T-cell (primary cell): Measurements from ENCODE around the gene UGT3A1. TPM values are rescaled to one million over a fixed set of nuclear protein-coding genes. Genes with fewer than 3 reads are reported as not detected.

ENCODE experiments used
- ATAC-seq, 4 experiments: fragments of 200-7000 bp in 3 of 4; fragments of 150-1000 bp in 1 of 4; cut with Tn5 transposase; replicated peaks in 1 of 4; 1 replicate in 3 of 4; 2 replicates in 1 of 4; pipeline ENCODE4 v1.10.0; 2021; ENCODE audit warnings: moderate library complexity in 3 of 4, mild to moderate bottlenecking in 2 of 4, moderate number of reproducible peaks in 1 of 4
- CTCF ChIA-PET, 2 donors: fragments of 300-600 bp; sonication (Branson Sonifier 250); formaldehyde crosslinking; loops; one replicate each; lab custom pipeline; 2022; ENCODE audit warnings: antibody characterized with exemption in 2 of 2; lab: Charles Lee
- POLR2A ChIA-PET, 2 donors: fragments of 300-600 bp; sonication (Branson Sonifier 250); formaldehyde crosslinking; loops; one replicate each; lab custom pipeline; 2022; ENCODE audit warnings: antibody characterized with exemption in 2 of 2; lab: Charles Lee
- DNase-seq, 35 experiments: peaks; one replicate each; pipeline versions ENCODE4 v3.0.0 to v3.0.0-alpha.2; 2013 to 2023
- H3K27ac ChIP-seq: one replicate; pipeline ENCODE4 v1.5.1; 2013; ENCODE audit warnings: low read length
- H3K27me3 ChIP-seq, 2 experiments: replicated peaks in 1 of 2; 1 replicate in 1 of 2; 2 replicates in 1 of 2; pipeline versions ENCODE4 v1.6.1 to v1.7.0; 2013; ENCODE audit warnings: low read length in 1 of 2, mixed read lengths in 1 of 2; ENCODE audit not compliant: control insufficient read depth in 2 of 2, insufficient read depth in 2 of 2; ENCODE audit errors: extremely low read depth in 1 of 2
- H3K36me3 ChIP-seq, 2 donors: 1 replicate in 1 of 2; 2 replicates in 1 of 2; pipeline versions ENCODE4 v1.6.1 to v1.7.0; 2013; ENCODE audit warnings: low read length in 1 of 2; ENCODE audit not compliant: control insufficient read depth in 2 of 2, insufficient read depth in 1 of 2; ENCODE audit errors: extremely low read depth in 1 of 2
- H3K4me1 ChIP-seq, 2 experiments: 1 replicate in 1 of 2; 2 replicates in 1 of 2; pipeline versions ENCODE4 v1.6.1 to v1.7.0; 2013; ENCODE audit warnings: low read length in 2 of 2, mixed read lengths in 1 of 2; ENCODE audit not compliant: insufficient read depth in 2 of 2, control insufficient read depth in 1 of 2; ENCODE audit errors: extremely low read depth in 1 of 2
- H3K4me3 ChIP-seq, 2 donors: 1 replicate in 1 of 2; 2 replicates in 1 of 2; pipeline versions ENCODE4 v1.5.1 to v1.7.0; 2013; ENCODE audit warnings: mild to moderate bottlenecking in 2 of 2, low read length in 1 of 2, moderate library complexity in 1 of 2; ENCODE audit not compliant: control insufficient read depth in 1 of 2; ENCODE audit errors: extremely low read depth in 1 of 2
- H3K9me3 ChIP-seq: 2 replicates; pipeline ENCODE4 v1.7.0; 2013
- H3K27ac Mint-ChIP-seq, 2 donors: one replicate each; pipeline ENCODE4 v1.8.0; 2020 to 2021; ENCODE audit warnings: mild to moderate bottlenecking in 2 of 2, mixed read lengths in 2 of 2
- H3K27me3 Mint-ChIP-seq, 2 donors: one replicate each; pipeline ENCODE4 v1.8.0; 2021 to 2022; ENCODE audit warnings: mixed read lengths in 2 of 2
- H3K36me3 Mint-ChIP-seq: one replicate; pipeline ENCODE4 v1.8.0; 2021; ENCODE audit warnings: mixed read lengths
- H3K4me1 Mint-ChIP-seq, 3 donors: one replicate each; pipeline ENCODE4 v1.8.0; 2020 to 2022; ENCODE audit warnings: mixed read lengths in 3 of 3, mild to moderate bottlenecking in 1 of 3
- H3K4me3 Mint-ChIP-seq, 3 donors: one replicate each; pipeline ENCODE4 v1.8.0; 2020 to 2022; ENCODE audit warnings: mild to moderate bottlenecking in 3 of 3, mixed read lengths in 3 of 3, moderate library complexity in 3 of 3
- H3K9me3 Mint-ChIP-seq, 3 donors: one replicate each; pipeline ENCODE4 v1.8.0; 2020 to 2022; ENCODE audit warnings: mixed read lengths in 3 of 3
- whole genome bisulfite sequencing: methylation state at CpG from one replicate; pipeline ENCODE4 v1.1.5; 2013; ENCODE audit warnings: missing lambda C conversion rate; ENCODE audit not compliant: insufficient coverage; 5-methylcytosine and 5-hydroxymethylcytosine counted together
- total RNA-seq, 35 experiments: library from RNA in 6 of 35; stranded (reverse) in 6 of 35; fragments of 120-200 nt in 1 of 35; gene quantifications; one replicate each; pipeline versions ENCODE4 v1.2.1 to v1.2.4 and lab custom pipeline; 2013 to 2026

Gene UGT3A1
- total RNA-seq, 5 donors from 2014 or later (not counting 1 experiment from before 2014, with no cell fraction given) = not detected

DNA sequence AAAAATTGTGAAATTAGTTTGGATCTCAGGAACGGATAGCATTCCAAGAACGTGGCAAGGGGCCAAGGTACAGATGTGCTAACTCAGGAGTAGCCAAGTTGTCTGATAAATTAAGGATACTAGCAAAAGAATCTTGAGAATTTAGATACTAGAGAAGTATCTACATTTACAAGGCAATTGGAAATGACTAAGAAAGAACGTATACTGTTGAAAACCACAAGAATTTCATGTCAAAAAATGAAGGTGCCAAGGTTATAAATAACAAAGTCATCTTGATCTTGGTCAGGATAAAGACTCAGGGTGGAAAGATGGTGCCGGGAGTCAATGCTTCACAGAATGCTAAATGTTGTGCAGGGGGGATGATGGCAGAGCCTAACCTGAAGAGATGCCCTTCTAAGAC, 72.0 kb downstream of the UGT3A1 start:
- Histone ChIP-seq H3K27me3 (no peaks in the 10 kb centered on the region), H3K27ac (no peak overlapping the region), H3K4me3 (no peak overlapping the region), H3K4me1 (peaks cover under 1 to 3% of the 10 kb centered on the region in 2 experiments), H3K36me3 (no peaks in the 10 kb centered on the region), H3K9me3 (no peaks in the 10 kb centered on the region)
- Mint-ChIP-seq H3K27me3 (no peaks in the 10 kb centered on the region), H3K27ac (no peak overlapping the region), H3K4me3 (no peak overlapping the region), H3K36me3 (peaks cover 5% of the 10 kb centered on the region), H3K4me1 (peaks cover 10 to 26% (median 23%) of the 10 kb centered on the region in 3 donors), H3K9me3 (peaks cover 5 to 11% (median 10%) of the 10 kb centered on the region in 3 donors)
- ChIA-PET POLR2A (interaction anchor here (0.6 kb wide), 2 partner anchors 17 to 101 kb away, joined by 4 to 8 read pairs; no protein-coding TSS in a partner anchor), CTCF (interaction anchor here in 1 of 2 donors (0.6 kb wide), 3 partner anchors 40 to 216 kb away, joined by 3 to 5 read pairs (median 4); no protein-coding TSS in a partner anchor)
- WGBS = 11% methylated on average over 1 of the region's 4 CpGs
- ATAC-seq (no peak), DNase-seq (no peak)

DNA sequence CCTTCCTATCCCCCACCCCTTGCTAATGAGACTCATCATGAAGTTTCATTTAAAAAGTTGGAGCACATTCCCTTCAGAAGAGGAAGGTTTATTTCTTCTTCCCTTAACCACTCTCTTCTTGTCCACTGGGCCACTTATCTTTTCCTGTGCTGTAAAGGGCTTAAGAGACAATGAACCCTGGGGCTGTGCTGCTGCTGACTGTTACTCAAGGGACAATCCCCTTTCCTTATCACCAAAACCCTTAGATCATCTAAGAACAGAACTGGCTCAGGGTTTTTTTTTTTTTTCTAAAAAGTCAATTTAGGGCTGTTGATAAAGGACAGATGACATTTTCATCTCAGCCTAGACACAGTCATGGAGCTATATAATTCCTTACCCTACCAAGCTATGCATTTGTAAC, 82.4 kb downstream of the UGT3A1 start:
- Histone ChIP-seq H3K27me3 (no peaks in the 10 kb centered on the region), H3K4me3 (no peak overlapping the region), H3K9me3 (no peaks in the 10 kb centered on the region), H3K36me3 (no peaks in the 10 kb centered on the region), H3K4me1 (peaks cover 0 to 3% of the 10 kb centered on the region in 2 experiments), H3K27ac (no peak overlapping the region)
- no peak overlapping the region for H3K27ac Mint-ChIP-seq
- no peaks in the 10 kb centered on the region for H3K27me3 Mint-ChIP-seq
- peaks cover 0 to 5% (median 0%) of the 10 kb centered on the region in 3 donors for H3K9me3 Mint-ChIP-seq
- peaks cover 11 to 32% (median 27%) of the 10 kb centered on the region in 3 donors for H3K4me1 Mint-ChIP-seq
- no peak for ATAC-seq
- H3K36me3 Mint-ChIP-seq = no peaks in the 10 kb centered on the region
- ChIA-PET CTCF (interaction anchor here in 1 of 2 donors (0.5 kb wide), 1 partner anchor 9 kb away, joined by 3 read pairs; no protein-coding TSS in a partner anchor), POLR2A (interaction anchor here in 1 of 2 donors (0.6 kb wide), 1 partner anchor 122 kb away, joined by 8 read pairs; no protein-coding TSS in a partner anchor)
- no peak for DNase-seq
- H3K4me3 Mint-ChIP-seq = no peak overlapping the region

DNA sequence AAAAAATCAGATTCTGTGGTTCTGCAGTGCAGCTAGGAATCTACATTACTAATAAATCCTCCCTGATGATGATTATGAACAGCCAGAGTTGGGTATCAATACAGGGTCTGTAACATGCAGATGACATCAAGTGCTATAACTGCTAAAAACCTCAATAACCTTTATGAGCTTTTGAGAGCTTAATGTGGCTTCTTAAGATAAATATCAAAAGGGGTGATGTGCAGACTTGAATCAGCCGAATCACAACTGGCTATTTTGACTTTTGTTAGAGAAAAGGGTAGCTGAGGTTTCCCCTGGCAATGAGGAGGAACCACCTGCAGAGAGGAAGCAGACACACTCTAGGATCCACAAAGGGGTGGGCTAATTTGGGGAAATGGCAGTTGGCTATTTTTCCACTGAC, 83.0 kb downstream of the UGT3A1 start:
- ATAC-seq (peak in 2 of 4 experiments; percentile 26 to 47), DNase-seq (no peak)
- no peaks in the 10 kb centered on the region for H3K9me3 ChIP-seq
- no peaks in the 10 kb centered on the region for H3K27me3 Mint-ChIP-seq
- peaks cover 0 to 5% (median 0%) of the 10 kb centered on the region in 3 donors for H3K9me3 Mint-ChIP-seq
- H3K27me3 ChIP-seq = no peaks in the 10 kb centered on the region
- H3K4me1 ChIP-seq = peaks cover 0 to 5% of the 10 kb centered on the region in 2 experiments
- no peaks in the 10 kb centered on the region for H3K36me3 ChIP-seq
- no CpG with 5 or more reads among the region's 1 CpG for WGBS
- no peak overlapping the region for H3K4me3 ChIP-seq
- ChIA-PET CTCF (no interaction called here), POLR2A (interaction anchor here in 1 of 2 donors (0.6 kb wide), 1 partner anchor 121 kb away, joined by 8 read pairs; no protein-coding TSS in a partner anchor)
- H3K27ac Mint-ChIP-seq = no peak overlapping the region
- no peaks in the 10 kb centered on the region for H3K36me3 Mint-ChIP-seq
- H3K27ac ChIP-seq = no peak overlapping the region
- H3K4me3 Mint-ChIP-seq = no peak overlapping the region
- H3K4me1 Mint-ChIP-seq = peaks cover 15 to 32% (median 29%) of the 10 kb centered on the region in 3 donors

DNA sequence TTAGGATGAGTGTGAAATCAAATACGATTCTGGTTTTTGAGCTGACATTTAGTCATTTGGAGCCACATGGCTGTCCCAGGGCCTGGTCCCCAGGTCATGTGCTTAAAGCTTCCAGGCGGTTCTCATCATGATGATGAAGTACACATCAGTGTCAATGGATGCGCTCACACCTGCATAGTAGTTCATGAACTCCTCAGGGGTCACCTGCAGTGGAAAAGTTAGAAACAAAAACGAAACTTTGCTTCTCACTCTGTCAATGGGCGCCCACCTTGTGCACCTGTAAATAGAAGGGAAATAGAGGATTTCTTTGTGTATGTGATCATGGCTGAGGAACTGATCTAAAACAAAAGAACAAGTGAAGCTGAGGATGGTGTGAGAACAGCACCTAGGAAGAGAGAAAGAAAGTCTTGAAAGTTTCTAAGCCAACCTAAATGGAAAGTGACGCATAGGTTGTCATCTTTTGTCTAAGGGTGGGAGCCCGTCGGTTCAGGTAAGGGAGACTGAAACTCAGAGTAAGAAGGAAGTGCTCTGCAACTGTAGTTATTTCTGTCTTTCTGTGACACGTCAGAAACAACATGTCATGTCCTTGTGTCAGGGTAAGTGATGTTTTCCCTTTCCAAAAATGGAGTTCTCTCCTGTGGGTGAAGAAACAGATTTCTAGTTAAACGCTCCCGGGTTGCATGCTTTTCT, 86.6 kb downstream of the UGT3A1 start:
- peaks cover 50 to 63% (median 61%) of the 10 kb centered on the region in 3 donors for H3K4me1 Mint-ChIP-seq
- no peaks in the 10 kb centered on the region for H3K9me3 Mint-ChIP-seq
- Histone ChIP-seq H3K9me3 (no peaks in the 10 kb centered on the region), H3K4me3 (no peak overlapping the region), H3K4me1 (peaks cover 7 to 17% of the 10 kb centered on the region in 2 experiments), H3K36me3 (no peaks in the 10 kb centered on the region), H3K27me3 (no peaks in the 10 kb centered on the region), H3K27ac (no peak overlapping the region)
- peak overlapping the region; percentile 41 to 81 for H3K27ac Mint-ChIP-seq
- ATAC-seq = peak in 3 of 4 experiments; percentile 33 to 71 (median 34)
- WGBS = 68% methylated on average over 5 of the region's 11 CpGs
- peak in 1 of 35 experiments; percentile 19 for DNase-seq
- H3K27me3 Mint-ChIP-seq = no peaks in the 10 kb centered on the region
- ChIA-PET POLR2A (interaction anchor here in 1 of 2 donors (0.7 kb wide), 1 partner anchor 42 kb away, joined by 3 read pairs; no protein-coding TSS in a partner anchor), CTCF (interaction anchor here in 1 of 2 donors (0.6 to 0.8 kb wide), 3 partner anchors 20 to 127 kb away, joined by 3 read pairs; no protein-coding TSS in a partner anchor)
- no peaks in the 10 kb centered on the region for H3K36me3 Mint-ChIP-seq
- peak overlapping the region in 1 of 3 donors; percentile 2 for H3K4me3 Mint-ChIP-seq

DNA sequence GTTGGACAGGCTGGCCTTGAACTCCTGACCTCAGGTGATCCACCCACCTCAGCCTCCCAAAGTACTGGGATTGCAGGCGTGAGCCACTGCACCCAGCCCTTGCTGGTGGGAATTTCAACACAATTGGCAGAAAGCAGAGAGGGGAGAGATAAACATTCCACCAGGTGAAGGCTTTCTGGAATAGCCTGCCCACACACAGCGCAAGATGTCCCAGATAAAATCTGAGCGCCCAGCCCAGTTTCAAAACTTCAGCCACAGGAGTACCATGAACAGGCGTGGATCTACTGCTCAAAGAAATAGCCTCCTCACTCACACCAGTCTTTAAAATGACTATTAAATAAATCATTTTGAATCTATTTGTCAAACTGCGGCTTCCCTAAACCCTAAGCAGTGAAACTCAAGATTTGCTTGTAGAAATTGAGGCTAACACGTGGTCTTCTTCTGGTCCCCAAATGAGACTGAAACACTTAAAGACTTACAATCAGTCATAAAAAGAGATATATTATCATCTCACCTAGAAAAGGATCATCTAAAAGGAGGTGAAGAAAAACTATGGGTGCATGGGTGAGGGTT, 87.5 kb downstream of the UGT3A1 start:
- H3K27me3 Mint-ChIP-seq = no peaks in the 10 kb centered on the region
- no peak for ATAC-seq
- no CpG with 5 or more reads among the region's 6 CpGs for WGBS
- no peak overlapping the region for H3K27ac ChIP-seq
- ChIA-PET POLR2A (interaction anchor here in 1 of 2 donors (0.7 kb wide), 1 partner anchor 42 kb away, joined by 3 read pairs; no protein-coding TSS in a partner anchor), CTCF (interaction anchor here in 1 of 2 donors (0.6 to 0.8 kb wide), 2 partner anchors 21 to 71 kb away, joined by 3 read pairs; no protein-coding TSS in a partner anchor)
- H3K9me3 Mint-ChIP-seq = no peaks in the 10 kb centered on the region
- H3K27ac Mint-ChIP-seq = no peak overlapping the region
- H3K9me3 ChIP-seq = no peaks in the 10 kb centered on the region
- H3K4me1 Mint-ChIP-seq = peaks cover 58 to 68% (median 65%) of the 10 kb centered on the region in 3 donors
- DNase-seq = no peak
- no peaks in the 10 kb centered on the region for H3K36me3 ChIP-seq
- peaks cover 11 to 17% of the 10 kb centered on the region in 2 experiments for H3K4me1 ChIP-seq
- no peaks in the 10 kb centered on the region for H3K36me3 Mint-ChIP-seq
- no peaks in the 10 kb centered on the region for H3K27me3 ChIP-seq
- H3K4me3 Mint-ChIP-seq = no peak overlapping the region
- H3K4me3 ChIP-seq = no peak overlapping the region
